B cell (primary cell): ENCODE measurements around the gene ASXL2. TPM values are rescaled to one million over a fixed set of nuclear protein-coding genes. Genes with fewer than 3 reads are reported as not detected.
"Not testable (repeated sequence)": the region's sequence is repeated elsewhere in the genome, so short reads cannot be mapped to it uniquely, and the experiment has no call there.

ENCODE experiments used
- ATAC-seq: fragments of 200-7000 bp; cut with Tn5 transposase; one replicate; pipeline ENCODE4 v1.10.0; 2021; ENCODE audit warnings: low read depth, mild to moderate bottlenecking, moderate number of reproducible peaks, moderate library complexity
- CTCF ChIA-PET: fragments of 350-600 bp; sonication (Branson Sonifier 250); formaldehyde crosslinking; loops from one replicate; lab custom pipeline; 2021; ENCODE audit warnings: antibody characterized with exemption, inconsistent platforms; lab: Charles Lee
- POLR2A ChIA-PET: fragments of 350-600 bp; sonication (Branson Sonifier 250); formaldehyde crosslinking; loops from one replicate; lab custom pipeline; 2021; ENCODE audit warnings: antibody characterized with exemption; lab: Charles Lee
- DNase-seq: peaks from one replicate; pipeline ENCODE4 v3.0.0; 2013
- H2AFZ ChIP-seq: 2 replicates; pipeline ENCODE4 v1.6.1; 2012; ENCODE audit warnings: mild to moderate bottlenecking, low read depth, low read length; ENCODE audit not compliant: insufficient read depth, poor library complexity, severe bottlenecking
- H3K27ac ChIP-seq, 2 donors: 1 replicate in 1 of 2; 2 replicates in 1 of 2; pipeline ENCODE4 v1.5.1; 2012 to 2013; ENCODE audit warnings: low read length in 2 of 2, mild to moderate bottlenecking in 2 of 2, moderate library complexity in 1 of 2
- H3K27me3 ChIP-seq, 4 experiments: fragments of 200-600 bp in 1 of 4; sonication (generic) in 1 of 4; replicated peaks in 1 of 4; 1 replicate in 2 of 4; 2 replicates in 2 of 4; pipeline versions ENCODE4 v1.6.1 to v1.7.0; 2013 to 2016; ENCODE audit warnings: low read length in 3 of 4, mild to moderate bottlenecking in 2 of 4, mixed read lengths in 1 of 4, moderate library complexity in 1 of 4; ENCODE audit not compliant: insufficient read depth in 4 of 4, control insufficient read depth in 3 of 4; ENCODE audit errors: control extremely low read depth in 1 of 4
- H3K36me3 ChIP-seq, 2 experiments: replicated peaks in 1 of 2; 1 replicate in 1 of 2; 2 replicates in 1 of 2; pipeline versions ENCODE4 v1.6.1 to v1.7.1; 2013; ENCODE audit warnings: low read length in 1 of 2; ENCODE audit not compliant: insufficient read depth in 2 of 2, control insufficient read depth in 1 of 2; ENCODE audit errors: control extremely low read depth in 1 of 2, extremely low read depth in 1 of 2
- H3K4me1 ChIP-seq, 2 donors: fragments of 200-600 bp in 1 of 2; sonication (generic) in 1 of 2; 1 replicate in 1 of 2; 2 replicates in 1 of 2; pipeline versions ENCODE4 v1.5.1 to v1.6.1; 2013 to 2017; ENCODE audit warnings: low read length in 2 of 2; ENCODE audit not compliant: control insufficient read depth in 2 of 2, insufficient read depth in 2 of 2
- H3K4me2 ChIP-seq: replicated peaks from 2 replicates; pipeline ENCODE3; 2012; ENCODE audit warnings: mild to moderate bottlenecking, low read depth, low read length; ENCODE audit not compliant: poor library complexity, severe bottlenecking
- H3K4me3 ChIP-seq, 5 experiments: fragments of 200-600 bp in 1 of 5; sonication (generic) in 1 of 5; 1 replicate in 3 of 5; 2 replicates in 2 of 5; pipeline versions ENCODE4 v1.5.1 to v1.7.0; 2011 to 2016; ENCODE audit warnings: low read length in 4 of 5, mild to moderate bottlenecking in 4 of 5, low read depth in 2 of 5, control low read depth in 1 of 5, moderate library complexity in 1 of 5; ENCODE audit not compliant: insufficient read depth in 1 of 5; ENCODE audit errors: control extremely low read depth in 1 of 5, extremely low read depth in 1 of 5
- H3K79me2 ChIP-seq: fragments of 200-600 bp; sonication (generic); one replicate; pipeline ENCODE4 v1.6.0; 2016; ENCODE audit warnings: low read length; ENCODE audit not compliant: control insufficient read depth, insufficient read depth
- H3K9ac ChIP-seq: fragments of 200-600 bp; sonication (generic); 2 replicates; pipeline ENCODE4 v1.6.1; 2017; ENCODE audit warnings: mild to moderate bottlenecking, low read length, moderate library complexity
- H3K9me3 ChIP-seq, 3 donors: one replicate each; pipeline versions ENCODE4 v1.6.1 to v1.7.1; 2013; ENCODE audit warnings: low read length in 2 of 3; ENCODE audit not compliant: control insufficient read depth in 2 of 3, insufficient read depth in 1 of 3; ENCODE audit errors: control extremely low read depth in 1 of 3
- H4K20me1 ChIP-seq: 2 replicates; pipeline ENCODE4 v1.6.0; 2012; ENCODE audit warnings: mild to moderate bottlenecking, low read length; ENCODE audit not compliant: insufficient read depth, control insufficient read depth, poor library complexity, severe bottlenecking
- H3K27ac Mint-ChIP-seq: one replicate; pipeline ENCODE4 v1.8.0; 2021; ENCODE audit warnings: mixed read lengths
- H3K27me3 Mint-ChIP-seq: one replicate; pipeline ENCODE4 v1.8.0; 2021; ENCODE audit warnings: mixed read lengths
- H3K4me1 Mint-ChIP-seq: one replicate; pipeline ENCODE4 v1.8.0; 2021; ENCODE audit warnings: mixed read lengths
- H3K4me3 Mint-ChIP-seq: one replicate; pipeline ENCODE4 v1.8.0; 2021; ENCODE audit warnings: mixed read lengths
- H3K9me3 Mint-ChIP-seq: one replicate; pipeline ENCODE4 v1.8.0; 2022; ENCODE audit warnings: mixed read lengths; ENCODE audit not compliant: insufficient read depth
- EZH2 ChIP-seq: IDR thresholded peaks from 2 replicates; pipeline ENCODE4 v1.6.1; 2012; ENCODE audit warnings: borderline replicate concordance, low read depth, mild to moderate bottlenecking, moderate library complexity, low read length; ENCODE audit not compliant: insufficient read depth, poor library complexity, severe bottlenecking
- WGBS: methylation state at CpG from one replicate; pipeline ENCODE4 v1.1.5; 2013; ENCODE audit warnings: missing lambda C conversion rate; ENCODE audit not compliant: insufficient coverage; 5-methylcytosine and 5-hydroxymethylcytosine counted together
- intact Hi-C: fragments of 100-400 bp; cut with micrococcal nuclease; formaldehyde crosslinking; loops from one replicate; pipeline ENCODE4 v1.10.0; 2022
- polyA plus RNA-seq: library from polyadenylated mRNA; depleted of rRNA; stranded (reverse); fragments of >200 nt; gene quantifications from 2 replicates; pipeline ENCODE4 v1.2.3, GENCODE V29; 2012
- total RNA-seq, 2 donors: library from RNA; stranded (reverse); fragments of 120-200 nt in 1 of 2; gene quantifications; 1 replicate in 1 of 2; 2 replicates in 1 of 2; pipeline versions ENCODE4 v1.2.3 to v1.2.4, GENCODE V29; 2013 to 2022
- TF ChIP-seq, protein P1 (sequence below): fragments of 200-600 bp; IDR thresholded peaks from one replicate; pipeline ENCODE4 v1.8.0; 2022; ENCODE audit warnings: antibody characterized with exemption, mild to moderate bottlenecking

ASXL2 gene
- total and polyA plus RNA-seq, 2 donors (not counting 1 experiment from before 2014, with no cell fraction given): 7.6 to 55.0 TPM

DNA sequence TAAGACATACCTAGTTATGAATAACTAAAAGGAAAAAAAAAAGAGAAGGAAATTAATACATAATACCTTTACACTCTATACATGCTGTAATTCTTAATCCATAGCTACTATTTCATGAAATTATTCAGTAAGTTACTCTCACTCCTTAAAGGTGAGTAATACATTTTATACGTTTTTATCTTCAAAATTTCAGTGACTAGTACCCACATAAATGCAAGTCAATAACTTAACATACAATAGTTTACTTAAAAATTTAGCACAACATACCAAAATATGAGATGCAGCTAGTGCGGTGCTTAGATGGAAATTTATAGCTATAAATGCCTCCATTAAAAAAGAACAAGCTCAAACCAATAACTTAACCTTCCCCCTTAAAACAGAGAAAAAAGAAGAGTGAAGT is 168.9 kb downstream of the ASXL2 start:
- no peak overlapping the region for H3K27ac ChIP-seq
- H3K27me3 ChIP-seq: peaks cover 0 to 6% (median 1%) of the 10 kb centered on the region in 4 experiments
- no peak overlapping the region for H2AFZ ChIP-seq
- no peak overlapping the region for H3K9ac ChIP-seq
- Mint-ChIP-seq H3K9me3 (no peaks in the 10 kb centered on the region), H3K4me1 (peaks cover 12% of the 10 kb centered on the region), H3K4me3 (no peak overlapping the region), H3K27me3 (peaks cover 14% of the 10 kb centered on the region), H3K27ac (no peak overlapping the region)
- DNase-seq (no peak), ATAC-seq (no peak)
- no CpG with 5 or more reads among the region's 2 CpGs for WGBS
- H3K4me3 ChIP-seq: no peak overlapping the region
- CTCF ChIA-PET: interaction anchor here (1.0 to 2.0 kb wide), 2 partner anchors 8 to 102 kb away, joined by 4 to 10 read pairs; no protein-coding TSS in a partner anchor
- peaks cover 5 to 11% of the 10 kb centered on the region in 2 donors for H3K4me1 ChIP-seq
- H3K4me2 ChIP-seq: no peak overlapping the region
- H3K36me3 ChIP-seq: no peaks in the 10 kb centered on the region
- no peak for TF ChIP-seq EZH2
- TF ChIP-seq, protein P1, sequence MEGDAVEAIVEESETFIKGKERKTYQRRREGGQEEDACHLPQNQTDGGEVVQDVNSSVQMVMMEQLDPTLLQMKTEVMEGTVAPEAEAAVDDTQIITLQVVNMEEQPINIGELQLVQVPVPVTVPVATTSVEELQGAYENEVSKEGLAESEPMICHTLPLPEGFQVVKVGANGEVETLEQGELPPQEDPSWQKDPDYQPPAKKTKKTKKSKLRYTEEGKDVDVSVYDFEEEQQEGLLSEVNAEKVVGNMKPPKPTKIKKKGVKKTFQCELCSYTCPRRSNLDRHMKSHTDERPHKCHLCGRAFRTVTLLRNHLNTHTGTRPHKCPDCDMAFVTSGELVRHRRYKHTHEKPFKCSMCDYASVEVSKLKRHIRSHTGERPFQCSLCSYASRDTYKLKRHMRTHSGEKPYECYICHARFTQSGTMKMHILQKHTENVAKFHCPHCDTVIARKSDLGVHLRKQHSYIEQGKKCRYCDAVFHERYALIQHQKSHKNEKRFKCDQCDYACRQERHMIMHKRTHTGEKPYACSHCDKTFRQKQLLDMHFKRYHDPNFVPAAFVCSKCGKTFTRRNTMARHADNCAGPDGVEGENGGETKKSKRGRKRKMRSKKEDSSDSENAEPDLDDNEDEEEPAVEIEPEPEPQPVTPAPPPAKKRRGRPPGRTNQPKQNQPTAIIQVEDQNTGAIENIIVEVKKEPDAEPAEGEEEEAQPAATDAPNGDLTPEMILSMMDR: no peak
- peaks cover 0 to under 1% (median 0%) of the 10 kb centered on the region in 3 donors for H3K9me3 ChIP-seq
- intact Hi-C loops: no loop called here
- H4K20me1 ChIP-seq: no peaks in the 10 kb centered on the region
- no peaks in the 10 kb centered on the region for H3K79me2 ChIP-seq
- POLR2A ChIA-PET: no interaction called here

DNA sequence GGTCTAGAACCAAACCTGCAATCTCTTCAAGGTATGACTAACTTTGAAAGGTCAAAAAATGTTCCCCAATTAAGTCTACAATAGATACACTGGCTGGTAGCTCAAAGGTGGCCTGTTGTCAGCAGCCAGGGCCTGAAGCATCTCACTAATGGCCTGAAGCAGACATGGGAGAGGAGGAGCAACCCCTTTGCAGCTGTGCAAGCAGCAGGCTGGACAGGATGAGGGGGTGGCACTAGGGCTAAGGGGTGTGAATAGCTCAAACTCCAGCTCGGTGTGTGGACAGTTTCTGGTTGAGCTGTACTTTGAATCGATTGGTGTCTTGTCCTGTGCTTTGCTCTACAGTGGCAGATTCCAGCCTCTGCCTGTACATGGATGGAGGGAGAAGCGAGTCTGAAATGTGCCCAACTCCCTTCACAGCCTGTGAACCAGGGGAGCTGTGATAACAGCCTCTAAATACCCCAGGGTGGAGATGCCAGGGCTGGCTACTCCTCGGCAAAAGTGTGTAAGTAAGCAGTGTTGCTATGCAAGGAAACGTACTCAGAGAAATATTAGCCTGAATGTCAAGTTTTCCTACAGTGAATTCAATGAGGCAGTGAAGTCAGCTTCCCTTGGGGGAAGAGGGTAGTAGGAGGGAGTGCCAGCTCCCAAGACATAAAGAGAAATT is 170.2 kb downstream of the ASXL2 start:
- WGBS: 82% methylated on average over 5 of the region's 5 CpGs
- Mint-ChIP-seq H3K4me3 (no peak overlapping the region), H3K4me1 (peaks cover 12% of the 10 kb centered on the region), H3K27ac (no peak overlapping the region), H3K27me3 (peaks cover 14% of the 10 kb centered on the region), H3K9me3 (no peaks in the 10 kb centered on the region)
- no peaks in the 10 kb centered on the region for H3K36me3 ChIP-seq
- intact Hi-C loops: no loop called here
- H3K9ac ChIP-seq: no peak overlapping the region
- peaks cover 5 to 11% of the 10 kb centered on the region in 2 donors for H3K4me1 ChIP-seq
- no peak for TF ChIP-seq EZH2
- TF ChIP-seq, protein P1: no peak
- H4K20me1 ChIP-seq: no peaks in the 10 kb centered on the region
- H3K9me3 ChIP-seq: no peaks in the 10 kb centered on the region
- DNase-seq (no peak), ATAC-seq (no peak)
- no peak overlapping the region for H3K4me3 ChIP-seq
- no peak overlapping the region for H3K27ac ChIP-seq
- H3K79me2 ChIP-seq: no peaks in the 10 kb centered on the region
- CTCF ChIA-PET: no interaction called here
- no peak overlapping the region for H3K4me2 ChIP-seq
- peaks cover 0 to 6% (median 1%) of the 10 kb centered on the region in 4 experiments for H3K27me3 ChIP-seq
- H2AFZ ChIP-seq: no peak overlapping the region
- POLR2A ChIA-PET: no interaction called here

DNA sequence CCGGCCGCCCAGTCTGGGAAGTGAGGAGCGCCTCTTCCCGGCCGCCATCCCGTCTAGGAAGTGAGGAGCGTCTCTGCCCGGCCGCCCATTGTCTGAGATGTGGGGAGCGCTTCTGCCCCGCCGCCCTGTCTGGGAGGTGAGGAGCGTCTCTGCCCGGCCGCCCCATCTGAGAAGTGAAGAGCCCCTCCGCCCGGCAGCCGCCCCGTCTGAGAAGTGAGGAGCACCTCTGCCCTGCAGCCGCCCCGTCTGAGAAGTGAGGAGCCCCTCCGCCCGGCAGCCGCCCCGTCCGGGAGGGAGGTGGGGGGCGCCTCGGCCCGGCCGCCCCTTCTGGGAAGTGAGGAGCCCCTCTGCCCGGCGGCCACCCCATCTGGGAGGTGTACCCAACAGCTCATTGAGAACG is 172.7 kb downstream of the ASXL2 start:
- ATAC-seq, H3K4me1 ChIP-seq, H3K27ac Mint-ChIP-seq, POLR2A ChIA-PET, H3K36me3 ChIP-seq, H3K4me1 Mint-ChIP-seq, CTCF ChIA-PET, H4K20me1 ChIP-seq, H3K4me2 ChIP-seq, H3K4me3 Mint-ChIP-seq, H3K27me3 ChIP-seq, H3K9ac ChIP-seq, H3K27ac ChIP-seq, H3K79me2 ChIP-seq, DNase-seq, intact Hi-C loops, H3K9me3 ChIP-seq, H3K9me3 Mint-ChIP-seq, H2AFZ ChIP-seq, H3K27me3 Mint-ChIP-seq, H3K4me3 ChIP-seq: not testable (repeated sequence)
- 100% methylated on average over 13 of the region's 33 CpGs for WGBS
